ENCODE results near the gene TMEM256. TPM values are rescaled to one million over a fixed set of nuclear protein-coding genes. Genes with fewer than 3 reads are reported as not detected.

TMEM256 gene
- total and polyA plus RNA-seq, 2 of the 8 experiments (the other 6 are each of a cell fraction or from before 2014, with no cell fraction given) = 97.0 to 350 TPM

- TF ChIP-seq POLR2AphosphoS5 (IDR thresholded peaks at IDR 0.05; ENCODE audit: low read depth, low read length) (no peak), SRF (IDR thresholded peaks at IDR 0.05; ENCODE audit: low read depth, low read length) (no peak), RAD21 (IDR thresholded peaks at IDR 0.05 in 1 of 2, conservative IDR thresholded peaks at IDR 0.05 in 1 of 2; ENCODE audit: low read depth in 2 of 2, low read length in 2 of 2) (no peak), CBX8 (IDR thresholded peaks at IDR 0.05; ENCODE audit: borderline replicate concordance, low read depth, low read length) (no peak), SAP30 (IDR thresholded peaks at IDR 0.05; ENCODE audit: insufficient read depth, insufficient replicate concordance, low read length) (no peak)
These were observed 3.2 kb upstream of the TMEM256 start (continued) for GRCh38 chr17:7407082-7407481.

Data from H1 (cell line).